Epidermal melanocyte (primary cell): ENCODE data around the gene YEATS4.
A peak's percentile ranks its signal among the peaks of the same experiment; 100 is the strongest.

Experiments
- DNase-seq: peaks from one replicate; pipeline ENCODE4 v3.0.0; 2011; ENCODE audit warnings: low spot score; ENCODE audit not compliant: insufficient read length

YEATS4 gene

GRCh38 chr12:69431591-69432222, 72.2 kb downstream of the YEATS4 start:
- DNase-seq, result no peak

DNA sequence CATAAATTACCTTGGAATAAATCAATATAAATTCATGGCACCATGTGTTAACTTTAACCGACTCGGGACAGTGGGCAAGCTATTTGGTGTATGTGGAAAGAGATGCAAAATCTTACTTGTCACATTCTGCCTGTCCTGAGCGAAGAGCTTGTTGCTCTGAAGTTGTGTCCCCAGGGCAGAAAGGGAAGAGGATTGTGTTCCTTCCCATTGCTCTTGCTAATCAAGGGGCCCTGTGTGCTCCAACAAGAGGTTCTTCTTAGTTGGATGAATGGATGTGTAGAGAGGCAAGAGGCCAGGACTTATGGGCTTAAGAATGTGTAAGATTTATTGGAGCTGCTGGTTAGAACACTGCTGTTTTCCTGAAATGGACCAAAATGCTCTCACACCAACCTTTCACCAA, 74.1 kb downstream of the YEATS4 start:
- DNase-seq, result peak; percentile 57

DNA sequence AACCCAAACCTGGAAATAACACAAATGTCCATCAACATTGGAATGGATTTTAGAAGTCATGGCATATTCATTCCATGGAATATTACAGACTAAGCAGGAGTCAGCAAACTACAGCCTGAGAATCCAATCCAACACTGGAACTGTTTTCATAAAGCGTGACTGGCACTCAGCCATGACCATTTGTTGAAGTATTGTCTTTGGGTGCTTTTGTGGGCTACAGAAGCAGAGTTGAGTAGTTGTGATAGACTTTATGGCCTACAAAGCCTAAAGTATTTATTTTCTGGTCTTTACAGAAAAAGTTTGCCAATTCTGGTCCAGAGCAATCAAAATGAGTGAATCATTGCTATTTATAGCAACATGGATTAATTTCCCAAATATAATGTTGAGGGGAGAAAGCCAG, 76.1 kb downstream of the YEATS4 start:
- no peak for DNase-seq

DNA sequence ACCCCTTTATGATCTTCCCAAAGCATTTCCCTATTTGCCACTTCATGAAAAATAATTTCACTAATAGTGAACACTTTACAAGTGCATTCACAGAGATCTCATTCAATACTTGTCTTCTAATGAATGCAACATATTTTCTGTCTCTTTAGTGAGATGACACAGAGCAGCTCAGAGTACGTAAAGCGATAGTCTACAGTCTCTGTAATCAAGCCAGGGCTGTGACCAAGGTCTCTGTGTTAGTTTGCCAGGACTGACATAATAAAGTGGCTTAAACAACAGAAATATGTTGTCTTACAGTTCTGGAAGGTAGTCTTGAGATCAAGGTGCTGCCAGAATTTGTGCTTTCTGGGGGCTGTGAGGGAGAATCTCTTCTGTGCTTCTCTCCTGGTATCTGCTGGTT, 77.5 kb downstream of the YEATS4 start:
- DNase-seq, result no peak

DNA sequence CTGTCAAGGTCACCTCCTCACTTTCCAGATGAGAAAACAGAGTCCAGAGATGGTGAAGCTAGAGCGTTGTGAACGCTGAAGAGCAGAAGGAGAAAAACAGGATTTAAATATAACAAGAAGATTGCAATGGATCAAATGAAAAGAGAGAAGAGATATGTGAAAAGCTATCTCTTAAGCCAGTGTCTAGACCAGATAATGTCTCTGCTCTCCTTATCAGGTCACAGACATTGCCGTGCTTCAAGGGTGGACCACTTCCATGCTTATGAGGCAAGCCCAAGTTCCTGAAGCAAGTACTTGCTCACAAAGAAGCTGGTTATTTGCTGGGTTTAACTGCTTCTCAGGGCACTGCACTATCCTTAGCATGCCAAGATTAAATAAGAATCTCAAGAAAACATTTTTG, 79.0 kb downstream of the YEATS4 start:
- no peak for DNase-seq

GRCh38 chr12:69440016-69440415, 80.5 kb downstream of the YEATS4 start:
- DNase-seq, result no peak
